Measurements from ENCODE around the gene STRA8. TPM values are rescaled to one million over a fixed set of nuclear protein-coding genes. Genes with fewer than 3 reads are reported as not detected.
"Not testable (repeated sequence)": the region's sequence is repeated elsewhere in the genome, so short reads cannot be mapped to it uniquely, and the experiment has no call there.

The STRA8 gene
- polyA plus RNA-seq, 1 experiment = not detected

DNA sequence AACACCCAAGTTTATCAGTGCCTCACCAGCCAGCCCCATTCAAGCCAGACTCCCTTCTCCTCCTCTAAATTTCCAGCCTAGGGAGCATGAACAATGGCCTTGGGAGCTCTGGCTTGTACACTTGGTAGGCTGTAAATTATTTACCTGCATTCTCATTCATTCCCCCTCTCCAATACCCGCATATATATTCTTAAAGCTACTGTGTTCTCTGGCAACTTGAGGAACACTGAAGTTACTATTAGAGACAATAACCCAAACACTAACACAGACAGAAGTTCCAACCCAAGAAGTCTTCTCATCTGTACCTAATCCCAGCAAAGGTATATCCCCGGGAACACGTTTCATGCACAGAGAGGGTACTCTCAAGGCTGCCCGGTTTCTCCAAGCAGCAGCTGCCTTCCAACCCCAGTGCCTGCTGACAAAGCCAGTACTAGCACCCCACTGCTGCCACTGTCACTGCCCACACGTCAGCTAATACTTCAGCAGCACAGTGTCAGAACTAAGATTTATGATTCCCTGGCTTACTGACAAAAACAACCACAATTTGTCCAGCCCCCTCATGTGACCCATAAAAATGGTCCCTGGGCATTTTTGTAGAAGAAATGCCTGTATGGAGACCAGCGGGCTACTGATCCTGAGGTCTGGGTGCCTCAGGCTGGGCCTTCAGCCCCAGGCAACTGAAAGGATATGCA lies 25.4 kb upstream of the STRA8 start:
- TF ChIP-seq, protein P1, sequence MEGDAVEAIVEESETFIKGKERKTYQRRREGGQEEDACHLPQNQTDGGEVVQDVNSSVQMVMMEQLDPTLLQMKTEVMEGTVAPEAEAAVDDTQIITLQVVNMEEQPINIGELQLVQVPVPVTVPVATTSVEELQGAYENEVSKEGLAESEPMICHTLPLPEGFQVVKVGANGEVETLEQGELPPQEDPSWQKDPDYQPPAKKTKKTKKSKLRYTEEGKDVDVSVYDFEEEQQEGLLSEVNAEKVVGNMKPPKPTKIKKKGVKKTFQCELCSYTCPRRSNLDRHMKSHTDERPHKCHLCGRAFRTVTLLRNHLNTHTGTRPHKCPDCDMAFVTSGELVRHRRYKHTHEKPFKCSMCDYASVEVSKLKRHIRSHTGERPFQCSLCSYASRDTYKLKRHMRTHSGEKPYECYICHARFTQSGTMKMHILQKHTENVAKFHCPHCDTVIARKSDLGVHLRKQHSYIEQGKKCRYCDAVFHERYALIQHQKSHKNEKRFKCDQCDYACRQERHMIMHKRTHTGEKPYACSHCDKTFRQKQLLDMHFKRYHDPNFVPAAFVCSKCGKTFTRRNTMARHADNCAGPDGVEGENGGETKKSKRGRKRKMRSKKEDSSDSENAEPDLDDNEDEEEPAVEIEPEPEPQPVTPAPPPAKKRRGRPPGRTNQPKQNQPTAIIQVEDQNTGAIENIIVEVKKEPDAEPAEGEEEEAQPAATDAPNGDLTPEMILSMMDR (IDR thresholded peaks at IDR 0.05; ENCODE audit: low read depth, low read length) = no peak
- Histone ChIP-seq H3K27ac (ENCODE audit: low read depth, low read length) (no peak overlapping the region), H3K4me3 (ENCODE audit: low read depth, low read length) (no peak overlapping the region), H3K27me3 (ENCODE audit: control insufficient read depth, insufficient read depth, low read length) (no peaks in the 10 kb centered on the region), H3K9me3 (ENCODE audit: control insufficient read depth, insufficient read depth, low read length) (no peaks in the 10 kb centered on the region; the same call in 1 of the 2 replicates)
- ChIA-PET POLR2A (no interaction called here), CTCF (interaction anchor here (1.0 to 1.3 kb wide), 2 partner anchors 38 to 518 kb away, joined by 3 read pairs; partner anchors contain the start of gene CYREN)
- no peak for DNase-seq (ENCODE audit: low read depth, low spot score)

DNA sequence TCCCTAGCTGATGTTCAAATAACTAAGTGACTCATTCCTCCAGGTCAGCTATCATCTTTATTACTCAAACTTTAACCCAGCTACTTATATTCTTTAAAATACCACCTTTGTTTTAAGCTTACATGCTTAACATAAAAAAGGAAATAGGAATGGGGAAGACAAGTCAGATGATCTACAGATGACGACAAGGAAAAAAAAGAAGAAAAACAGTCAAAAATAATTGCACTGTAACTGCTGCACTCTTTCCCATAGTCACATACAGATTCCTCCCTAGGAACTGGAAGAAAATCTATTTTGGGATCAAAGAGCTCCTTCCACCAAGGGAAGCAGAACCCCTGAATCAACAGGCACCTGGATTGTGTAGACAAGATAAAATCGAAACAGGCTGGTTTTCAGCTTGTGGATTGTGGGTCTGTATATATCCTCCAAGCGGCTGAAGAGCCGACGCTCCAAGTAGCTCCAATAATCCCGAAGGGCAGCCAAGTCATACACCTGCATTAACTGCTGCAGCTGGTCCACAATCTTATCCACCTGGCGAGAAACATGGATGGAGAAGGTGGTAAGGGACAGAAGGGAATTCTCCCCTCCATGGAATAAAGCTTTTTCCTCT lies 24.3 kb upstream of the STRA8 start:
- no peak overlapping the region for H3K27ac ChIP-seq (ENCODE audit: low read depth, low read length)
- no peak overlapping the region for H3K4me3 ChIP-seq (ENCODE audit: low read depth, low read length)
- ChIA-PET CTCF (interaction anchor here (0.8 to 1.3 kb wide), 3 partner anchors 10 to 519 kb away, joined by 3 read pairs; partner anchors contain the start of gene CYREN), POLR2A (no interaction called here)
- H3K27me3 ChIP-seq (ENCODE audit: control insufficient read depth, insufficient read depth, low read length) = no peaks in the 10 kb centered on the region
- DNase-seq (ENCODE audit: low read depth, low spot score) = no peak
- TF ChIP-seq, protein P1 (IDR thresholded peaks at IDR 0.05; ENCODE audit: low read depth, low read length) = no peak
- H3K9me3 ChIP-seq (ENCODE audit: control insufficient read depth, insufficient read depth, low read length) = no peaks in the 10 kb centered on the region; the same call in 1 of the 2 replicates

DNA sequence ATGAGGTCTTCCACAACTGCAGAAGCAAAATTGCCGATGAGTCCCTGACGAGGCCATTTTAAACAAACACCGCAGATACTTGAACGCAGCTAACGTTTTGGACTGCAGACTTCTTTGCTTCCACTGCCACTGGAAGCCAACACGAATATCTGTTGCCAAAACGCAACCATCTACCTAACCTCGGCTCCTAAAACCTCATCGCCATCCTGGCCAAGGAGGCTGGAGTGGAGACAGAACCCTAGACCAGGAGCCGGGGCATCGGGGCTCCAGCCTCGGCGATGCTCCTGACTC lies 22.8 kb upstream of the STRA8 start:
- Histone ChIP-seq H3K27ac (ENCODE audit: low read depth, low read length) (peak overlapping the region; percentile 57), H3K27me3 (ENCODE audit: control insufficient read depth, insufficient read depth, low read length) (no peaks in the 10 kb centered on the region), H3K9me3 (ENCODE audit: control insufficient read depth, insufficient read depth, low read length) (no peaks in the 10 kb centered on the region; the same call in 1 of the 2 replicates), H3K4me3 (ENCODE audit: low read depth, low read length) (peak overlapping the region; percentile 86)
- no peak for DNase-seq (ENCODE audit: low read depth, low spot score)
- TF ChIP-seq, protein P1 (IDR thresholded peaks at IDR 0.05; ENCODE audit: low read depth, low read length) = no peak
- ChIA-PET POLR2A (interaction anchor here (1.0 to 2.0 kb wide), 3 partner anchors 9 to 51 kb away, joined by 3 to 7 read pairs (median 4); no protein-coding TSS in a partner anchor), CTCF (interaction anchor here (0.7 to 1.3 kb wide), 2 partner anchors 37 to 63 kb away, joined by 3 to 6 read pairs; no protein-coding TSS in a partner anchor)

DNA sequence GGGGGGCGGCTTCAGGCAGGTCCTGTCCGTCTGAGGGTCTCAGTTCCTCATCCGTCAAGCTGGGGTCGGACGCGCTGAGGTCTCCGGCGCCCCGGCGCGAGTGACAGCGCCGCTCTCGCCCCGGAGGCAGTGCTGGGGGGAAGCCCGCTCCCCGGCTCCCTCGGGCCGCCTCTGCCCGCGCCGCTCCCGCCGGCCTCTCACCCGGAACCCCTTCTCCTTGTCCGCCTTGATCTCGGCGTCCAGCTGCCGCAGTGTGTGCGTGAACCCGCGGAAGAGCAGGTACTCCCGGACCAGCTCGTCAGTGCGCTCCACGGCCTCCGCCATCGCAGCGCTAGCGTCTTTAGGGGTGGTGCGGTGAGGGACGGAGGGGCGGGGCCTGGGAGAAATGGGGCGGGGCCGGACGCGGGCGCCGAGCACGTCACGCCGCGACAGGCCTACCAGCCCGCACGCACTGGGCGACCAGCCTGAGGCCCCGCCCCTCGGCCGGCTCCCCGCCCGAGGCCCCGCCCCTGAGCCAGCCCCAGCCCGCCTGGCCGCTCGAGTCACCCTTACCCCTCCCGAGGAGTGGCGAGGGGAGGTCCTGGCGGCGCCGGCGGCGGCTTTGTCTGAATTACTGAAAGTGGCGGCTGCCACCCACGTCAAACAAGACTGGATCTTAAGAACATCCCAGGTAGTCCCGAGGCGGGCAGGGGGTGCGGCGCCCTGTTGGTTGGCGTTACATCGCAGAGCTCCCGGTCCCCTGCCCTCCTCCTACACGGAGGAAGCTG lies 22.3 kb upstream of the STRA8 start, which contains the start of gene WDR91:
Gene WDR91 (minus strand): TSS at position 348 of the 767 bp plus-strand sequence. CDS start 24 bp downstream, at position 324.
- peak within 1 kb of the TSS; percentile 86 for H3K4me3 ChIP-seq (ENCODE audit: low read depth, low read length)
- TF ChIP-seq, protein P1 (IDR thresholded peaks at IDR 0.05; ENCODE audit: low read depth, low read length) = no peak
- peak; percentile 61 for DNase-seq (ENCODE audit: low read depth, low spot score)
- POLR2A ChIA-PET = interaction anchor here (0.5 to 2.0 kb wide), 6 partner anchors 9 to 262 kb away, joined by 3 to 7 read pairs (median 4); partner anchors contain the start of gene CYREN
- CTCF ChIA-PET = interaction anchor here (0.7 to 1.3 kb wide), 2 partner anchors 37 to 63 kb away, joined by 3 to 6 read pairs; no protein-coding TSS in a partner anchor
- H3K27me3 ChIP-seq (ENCODE audit: control insufficient read depth, insufficient read depth, low read length) = no peaks in the 10 kb centered on the region
- H3K27ac ChIP-seq (ENCODE audit: low read depth, low read length) = peak within 1 kb of the TSS; percentile 82
- H3K9me3 ChIP-seq (ENCODE audit: control insufficient read depth, insufficient read depth, low read length) = no peaks in the 10 kb centered on the region; the same call in 1 of the 2 replicates

DNA sequence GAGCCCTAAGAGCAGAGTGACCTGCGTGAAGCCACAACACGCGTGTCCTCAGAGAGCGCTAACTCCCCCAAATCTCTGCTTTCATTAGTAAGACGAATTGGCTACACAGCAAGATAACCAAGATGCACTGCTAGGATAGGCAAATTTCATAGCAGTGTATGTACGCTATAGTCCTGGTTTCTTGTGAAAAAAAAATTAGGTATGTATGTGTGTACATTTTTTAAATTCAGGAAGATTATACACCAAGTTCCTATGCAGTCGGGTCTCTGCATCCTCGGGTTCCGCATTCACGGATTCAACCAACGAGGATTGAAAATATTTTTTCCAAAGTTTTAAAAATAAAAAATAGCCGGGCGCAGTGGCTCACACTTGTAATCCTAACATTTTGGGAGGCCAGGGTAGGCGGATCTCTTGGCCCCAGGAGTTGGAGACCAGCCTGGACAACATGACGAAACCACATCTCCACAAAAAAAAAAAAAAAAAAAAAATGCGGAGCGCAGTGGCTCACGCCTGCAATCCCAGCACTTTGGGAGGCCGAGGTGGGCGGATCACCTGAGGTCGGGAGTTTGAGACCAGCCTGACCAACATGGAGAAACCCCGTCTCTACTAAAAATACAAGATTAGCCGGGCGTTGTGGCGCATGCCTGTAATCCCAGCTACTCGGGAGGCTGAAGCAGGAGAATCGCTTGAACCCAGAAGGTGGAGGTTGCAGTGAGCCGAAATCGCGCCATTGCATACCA lies 21.5 kb upstream of the STRA8 start:
- not testable (repeated sequence) for DNase-seq (ENCODE audit: low read depth, low spot score); H3K9me3 ChIP-seq (ENCODE audit: control insufficient read depth, insufficient read depth, low read length); H3K27me3 ChIP-seq (ENCODE audit: control insufficient read depth, insufficient read depth, low read length)
- ChIA-PET CTCF (interaction anchor here (0.7 to 1.2 kb wide), 3 partner anchors 26 to 423 kb away, joined by 3 read pairs; no protein-coding TSS in a partner anchor), POLR2A (interaction anchor here (0.8 to 2.0 kb wide), 5 partner anchors 10 to 52 kb away, joined by 3 to 7 read pairs (median 4); partner anchors contain the start of gene CYREN)
- Histone ChIP-seq H3K4me3 (ENCODE audit: low read depth, low read length) (peak overlapping the region; percentile 84), H3K27ac (ENCODE audit: low read depth, low read length) (peak overlapping the region; percentile 82)
